Measurements from ENCODE around the gene CDKN1A.

DNA sequence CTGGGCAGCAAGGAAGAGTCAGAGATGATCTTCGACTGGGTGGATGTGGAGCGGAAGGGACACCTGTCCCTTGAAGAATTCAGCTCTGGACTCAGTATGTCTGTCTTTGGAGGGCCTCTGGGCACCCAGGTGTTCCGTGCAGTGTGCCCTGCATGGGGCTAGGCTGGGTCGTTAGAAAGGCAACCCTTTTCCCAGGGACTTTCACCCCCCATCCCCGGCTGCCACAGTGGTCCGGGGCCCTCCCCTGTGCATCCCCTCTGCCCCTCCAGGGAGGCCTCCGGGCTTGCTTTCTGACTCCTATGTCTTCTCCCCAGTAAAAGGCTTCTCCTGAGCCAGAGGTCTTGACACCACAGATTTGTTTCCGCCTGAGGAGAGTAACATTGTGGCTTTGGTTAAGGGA, 35.3 kb downstream of the CDKN1A start:
- TF ChIP-seq POLR2A (IDR thresholded peaks at IDR 0.05) (no peak), POLR2AphosphoS5 (IDR thresholded peaks at IDR 0.05) (no peak), EP300 (IDR thresholded peaks at IDR 0.05) (no peak)
- TF ChIP-seq, protein P1, sequence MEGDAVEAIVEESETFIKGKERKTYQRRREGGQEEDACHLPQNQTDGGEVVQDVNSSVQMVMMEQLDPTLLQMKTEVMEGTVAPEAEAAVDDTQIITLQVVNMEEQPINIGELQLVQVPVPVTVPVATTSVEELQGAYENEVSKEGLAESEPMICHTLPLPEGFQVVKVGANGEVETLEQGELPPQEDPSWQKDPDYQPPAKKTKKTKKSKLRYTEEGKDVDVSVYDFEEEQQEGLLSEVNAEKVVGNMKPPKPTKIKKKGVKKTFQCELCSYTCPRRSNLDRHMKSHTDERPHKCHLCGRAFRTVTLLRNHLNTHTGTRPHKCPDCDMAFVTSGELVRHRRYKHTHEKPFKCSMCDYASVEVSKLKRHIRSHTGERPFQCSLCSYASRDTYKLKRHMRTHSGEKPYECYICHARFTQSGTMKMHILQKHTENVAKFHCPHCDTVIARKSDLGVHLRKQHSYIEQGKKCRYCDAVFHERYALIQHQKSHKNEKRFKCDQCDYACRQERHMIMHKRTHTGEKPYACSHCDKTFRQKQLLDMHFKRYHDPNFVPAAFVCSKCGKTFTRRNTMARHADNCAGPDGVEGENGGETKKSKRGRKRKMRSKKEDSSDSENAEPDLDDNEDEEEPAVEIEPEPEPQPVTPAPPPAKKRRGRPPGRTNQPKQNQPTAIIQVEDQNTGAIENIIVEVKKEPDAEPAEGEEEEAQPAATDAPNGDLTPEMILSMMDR (IDR thresholded peaks at IDR 0.05): no peak

All from gastroesophageal sphincter (tissue), 3 donors.